22Rv1 (cell line): ENCODE results near the gene KRTAP22-1.

ENCODE experiments used
- ZFX ChIP-seq: fragments of 450-650 bp; IDR thresholded peaks from 2 replicates; pipeline ENCODE4 v1.6.1; 2017; ENCODE audit warnings: antibody characterized with exemption, borderline replicate concordance
- TF ChIP-seq, protein P1 (sequence below): fragments of 450-650 bp; IDR thresholded peaks from 2 replicates; pipeline ENCODE4 v1.5.1; 2017; ENCODE audit warnings: mild to moderate bottlenecking

DNA sequence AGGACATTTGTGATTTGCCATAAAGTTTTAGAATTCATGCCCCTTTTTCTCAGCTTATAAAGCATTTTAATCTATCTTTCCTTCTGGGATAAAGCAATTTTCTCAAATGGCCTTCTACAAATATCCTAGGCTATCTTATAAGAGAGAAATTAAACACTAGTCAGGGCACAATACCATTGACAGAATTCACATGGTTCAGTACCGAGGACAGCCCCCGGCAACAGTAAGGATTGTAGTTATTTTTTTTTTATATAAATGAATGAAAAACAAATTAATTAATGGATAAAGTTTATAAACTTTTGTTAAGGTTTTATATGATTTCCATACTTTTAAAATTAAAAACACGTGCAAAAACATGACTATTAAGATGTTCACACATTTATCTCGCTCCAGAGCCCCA, 27.2 kb downstream of the KRTAP22-1 start:
- TF ChIP-seq, protein P1, sequence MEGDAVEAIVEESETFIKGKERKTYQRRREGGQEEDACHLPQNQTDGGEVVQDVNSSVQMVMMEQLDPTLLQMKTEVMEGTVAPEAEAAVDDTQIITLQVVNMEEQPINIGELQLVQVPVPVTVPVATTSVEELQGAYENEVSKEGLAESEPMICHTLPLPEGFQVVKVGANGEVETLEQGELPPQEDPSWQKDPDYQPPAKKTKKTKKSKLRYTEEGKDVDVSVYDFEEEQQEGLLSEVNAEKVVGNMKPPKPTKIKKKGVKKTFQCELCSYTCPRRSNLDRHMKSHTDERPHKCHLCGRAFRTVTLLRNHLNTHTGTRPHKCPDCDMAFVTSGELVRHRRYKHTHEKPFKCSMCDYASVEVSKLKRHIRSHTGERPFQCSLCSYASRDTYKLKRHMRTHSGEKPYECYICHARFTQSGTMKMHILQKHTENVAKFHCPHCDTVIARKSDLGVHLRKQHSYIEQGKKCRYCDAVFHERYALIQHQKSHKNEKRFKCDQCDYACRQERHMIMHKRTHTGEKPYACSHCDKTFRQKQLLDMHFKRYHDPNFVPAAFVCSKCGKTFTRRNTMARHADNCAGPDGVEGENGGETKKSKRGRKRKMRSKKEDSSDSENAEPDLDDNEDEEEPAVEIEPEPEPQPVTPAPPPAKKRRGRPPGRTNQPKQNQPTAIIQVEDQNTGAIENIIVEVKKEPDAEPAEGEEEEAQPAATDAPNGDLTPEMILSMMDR = no peak
- TF ChIP-seq ZFX = no peak
